GM12864 (cell line): Measurements from ENCODE around the gene PXYLP1.
A peak's percentile ranks its signal among the peaks of the same experiment; 100 is the strongest.

Source experiments
- DNase-seq: peaks from one replicate; pipeline ENCODE4 v3.0.0-alpha.2; 2011; ENCODE audit warnings: low read depth
- H3K4me3 ChIP-seq: 2 replicates; pipeline ENCODE4 v1.5.1; 2011; ENCODE audit warnings: mild to moderate bottlenecking, low read depth, low read length, control low read depth
- CTCF ChIP-seq: IDR thresholded peaks from 2 replicates; pipeline ENCODE4 v1.5.1; 2011; ENCODE audit warnings: low read depth, mild to moderate bottlenecking, moderate library complexity, low read length, control low read depth, inconsistent platforms; ENCODE audit errors: missing control alignments

Gene PXYLP1

GRCh38 chr3:141332416-141332815, 100.8 kb downstream of the PXYLP1 start:
- H3K4me3 ChIP-seq = no peak overlapping the region
- no peak for TF ChIP-seq CTCF
- DNase-seq = no peak

GRCh38 chr3:141333836-141334626, 102.4 kb downstream of the PXYLP1 start:
- TF ChIP-seq CTCF = no peak
- no peak for DNase-seq
- no peak overlapping the region for H3K4me3 ChIP-seq

- H3K4me3 ChIP-seq = no peak overlapping the region
- TF ChIP-seq CTCF = no peak
- DNase-seq = no peak
These were observed 103.1 kb downstream of the PXYLP1 start for GRCh38 chr3:141334627-141335250.

GRCh38 chr3:141335531-141336061, 104.0 kb downstream of the PXYLP1 start:
- DNase-seq = no peak
- no peak for TF ChIP-seq CTCF
- no peak overlapping the region for H3K4me3 ChIP-seq

- no peak overlapping the region; the same call in 1 of the 2 replicates for H3K4me3 ChIP-seq
- DNase-seq = peak; percentile 94
- no peak for TF ChIP-seq CTCF
These were observed 105.3 kb downstream of the PXYLP1 start for GRCh38 chr3:141336672-141337522.

- no peak for DNase-seq
- no peak overlapping the region; the same call in 1 of the 2 replicates for H3K4me3 ChIP-seq
- TF ChIP-seq CTCF = no peak
These were observed 105.9 kb downstream of the PXYLP1 start for GRCh38 chr3:141337523-141337854.
